ENCODE results near the gene IL1RAPL1. TPM values are rescaled to one million over a fixed set of nuclear protein-coding genes. Genes with fewer than 3 reads are reported as not detected.

IL1RAPL1 gene
- total and polyA plus RNA-seq, 2 experiments from 2014 or later = 0.18 to 0.49 TPM

GRCh38 chrX:28718450-28718849 is 131.2 kb downstream of the IL1RAPL1 start:
- ATAC-seq (no peak), DNase-seq (ENCODE audit: low spot score) (no peak)
- Mint-ChIP-seq H3K36me3 (ENCODE audit: low read depth) (no peaks in the 10 kb centered on the region), H3K4me1 (no peaks in the 10 kb centered on the region), H3K27ac (no peak overlapping the region), H3K4me3 (no peak overlapping the region), H3K27me3 (ENCODE audit: insufficient read depth, low read depth, poor library complexity) (no peaks in the 10 kb centered on the region), H3K9me3 (no peaks in the 10 kb centered on the region)
- H3K79me2 ChIP-seq (replicated peaks; ENCODE audit: insufficient read depth) = no peaks in the 10 kb centered on the region
- H3F3A ChIP-seq (replicated peaks; ENCODE audit: low read depth) = no peaks in the 10 kb centered on the region
- no peaks in the 10 kb centered on the region for H3K9me2 ChIP-seq (ENCODE audit: insufficient read depth)
- H4K20me1 ChIP-seq (replicated peaks; ENCODE audit: insufficient read depth) = no peaks in the 10 kb centered on the region
- H3K4me1 ChIP-seq (ENCODE audit: insufficient read depth) = no peaks in the 10 kb centered on the region
- H3K27ac ChIP-seq (ENCODE audit: low read depth) = no peak overlapping the region
- TF ChIP-seq ZNF114 (CRISPR knock-in tag; IDR thresholded peaks at IDR 0.05) = no peak
- TF ChIP-seq REST (IDR thresholded peaks at IDR 0.05; ENCODE audit: unreplicated experiment) = no peak
- no peak for TF ChIP-seq STAT1 (IDR thresholded peaks at IDR 0.05; ENCODE audit: unreplicated experiment)
- no peak for TF ChIP-seq EZH2phosphoT487 (IDR thresholded peaks at IDR 0.05; ENCODE audit: unreplicated experiment)
- no peak for TF ChIP-seq ZNF462 (CRISPR knock-in tag; IDR thresholded peaks at IDR 0.05)
- TF ChIP-seq CREB1 (CRISPR knock-in tag; IDR thresholded peaks at IDR 0.05; ENCODE audit: low read depth) = no peak
- TF ChIP-seq CTCF (conservative IDR thresholded peaks at IDR 0.05; ENCODE audit: low read depth in 2 of 2) = no peak
- TF ChIP-seq NANOG (IDR thresholded peaks at IDR 0.05; ENCODE audit: borderline replicate concordance) = no peak
- TF ChIP-seq JUNB (IDR thresholded peaks at IDR 0.05; ENCODE audit: unreplicated experiment) = no peak
- H3K4me2 ChIP-seq = no peak overlapping the region
- H3K36me3 ChIP-seq (ENCODE audit: insufficient read depth) = no peaks in the 10 kb centered on the region
- H2AFZ ChIP-seq = no peak overlapping the region
- H3K4me3 ChIP-seq = no peak overlapping the region
- no peaks in the 10 kb centered on the region for H3K27me3 ChIP-seq (ENCODE audit: insufficient read depth)

Data from GM23338 (cell line).